ENCODE measurements around the gene KRI1. TPM values are rescaled to one million over a fixed set of nuclear protein-coding genes. Genes with fewer than 3 reads are reported as not detected.
"Not testable (repeated sequence)": the region's sequence is repeated elsewhere in the genome, so short reads cannot be mapped to it uniquely, and the experiment has no call there.

The KRI1 gene
- total and polyA plus RNA-seq, 7 donors: 7.2 to 28.9 (median 14.5) TPM

DNA sequence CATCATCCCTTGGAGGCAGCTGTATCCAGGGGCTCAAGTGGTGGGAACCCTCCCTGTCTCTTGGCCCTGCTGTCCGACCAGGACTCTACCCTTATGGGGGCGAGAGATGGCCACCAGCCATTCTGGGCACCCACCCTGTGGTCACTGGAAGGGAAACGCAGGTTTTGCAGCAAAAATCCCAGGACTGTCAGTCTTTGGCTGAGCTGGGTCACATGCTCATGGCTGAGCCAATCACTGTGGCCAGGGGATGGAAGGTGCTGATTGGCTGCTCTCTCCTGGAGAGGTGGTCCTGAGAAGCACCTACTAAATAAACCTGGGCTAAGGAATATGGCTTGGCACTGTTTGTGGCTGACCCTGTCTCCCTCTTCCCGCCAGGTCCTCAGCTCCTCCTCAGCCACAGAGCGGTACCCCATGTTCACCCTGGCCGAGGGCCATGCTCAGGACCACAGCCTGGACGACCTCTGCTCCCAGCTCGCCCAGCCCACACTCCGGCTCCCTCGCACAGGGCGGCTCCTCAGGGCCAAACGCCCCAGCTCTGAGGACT lies 13.2 kb downstream of the KRI1 start:
- Histone ChIP-seq H3K27me3 (no peaks in the 10 kb centered on the region), H3K4me3 (no peak overlapping the region), H3K36me3 (peaks cover 26 to 100% (median 51%) of the 10 kb centered on the region in 4 donors), H3K9me3 (no peaks in the 10 kb centered on the region), H3K4me1 (no peaks in the 10 kb centered on the region), H3K27ac (no peak overlapping the region)
- intact Hi-C loops (cut with DNase I): no loop called here
- no peak for DNase-seq
- WGBS, 2 donors: 52 to 76% methylated on average over 12 of the region's 12 CpGs
- no peak for TF ChIP-seq EP300 (IDR thresholded peaks at IDR 0.05)
- TF ChIP-seq POLR2A (IDR thresholded peaks at IDR 0.05): no peak
- no peak for TF ChIP-seq POLR2AphosphoS5 (IDR thresholded peaks at IDR 0.05)
- TF ChIP-seq, protein P1, sequence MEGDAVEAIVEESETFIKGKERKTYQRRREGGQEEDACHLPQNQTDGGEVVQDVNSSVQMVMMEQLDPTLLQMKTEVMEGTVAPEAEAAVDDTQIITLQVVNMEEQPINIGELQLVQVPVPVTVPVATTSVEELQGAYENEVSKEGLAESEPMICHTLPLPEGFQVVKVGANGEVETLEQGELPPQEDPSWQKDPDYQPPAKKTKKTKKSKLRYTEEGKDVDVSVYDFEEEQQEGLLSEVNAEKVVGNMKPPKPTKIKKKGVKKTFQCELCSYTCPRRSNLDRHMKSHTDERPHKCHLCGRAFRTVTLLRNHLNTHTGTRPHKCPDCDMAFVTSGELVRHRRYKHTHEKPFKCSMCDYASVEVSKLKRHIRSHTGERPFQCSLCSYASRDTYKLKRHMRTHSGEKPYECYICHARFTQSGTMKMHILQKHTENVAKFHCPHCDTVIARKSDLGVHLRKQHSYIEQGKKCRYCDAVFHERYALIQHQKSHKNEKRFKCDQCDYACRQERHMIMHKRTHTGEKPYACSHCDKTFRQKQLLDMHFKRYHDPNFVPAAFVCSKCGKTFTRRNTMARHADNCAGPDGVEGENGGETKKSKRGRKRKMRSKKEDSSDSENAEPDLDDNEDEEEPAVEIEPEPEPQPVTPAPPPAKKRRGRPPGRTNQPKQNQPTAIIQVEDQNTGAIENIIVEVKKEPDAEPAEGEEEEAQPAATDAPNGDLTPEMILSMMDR (IDR thresholded peaks at IDR 0.05): no peak

DNA sequence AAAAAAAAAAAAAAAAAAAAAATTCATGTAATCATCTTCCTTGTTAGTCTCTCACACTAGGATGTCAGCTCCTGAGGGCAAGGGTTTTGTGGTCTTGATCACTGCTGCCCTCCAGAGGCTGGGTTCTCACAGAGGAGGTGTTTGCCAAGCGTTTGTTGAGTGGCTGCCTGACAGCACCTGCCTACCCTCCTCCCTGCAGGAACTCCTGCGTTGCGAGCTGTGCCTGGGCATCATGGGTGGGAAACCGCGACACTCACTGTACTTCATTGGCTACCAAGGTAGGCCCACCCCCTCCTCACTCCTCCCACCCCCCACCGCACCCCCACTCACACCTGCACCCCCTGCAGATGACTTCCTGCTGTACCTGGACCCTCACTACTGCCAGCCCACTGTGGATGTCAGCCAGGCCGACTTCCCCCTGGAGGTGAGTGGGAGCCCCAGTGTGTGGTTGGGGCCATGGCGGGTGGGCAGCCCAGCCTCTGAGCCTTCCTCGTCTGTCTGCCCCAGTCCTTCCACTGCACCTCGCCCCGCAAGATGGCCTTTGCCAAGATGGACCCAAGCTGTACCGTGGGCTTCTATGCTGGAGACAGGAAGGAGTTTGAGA lies 14.0 kb downstream of the KRI1 start:
- no peaks in the 10 kb centered on the region for H3K4me1 ChIP-seq
- H3K9me3 ChIP-seq: no peaks in the 10 kb centered on the region
- intact Hi-C loops (cut with DNase I): no loop called here
- no peak for DNase-seq
- no peak overlapping the region for H3K27ac ChIP-seq
- H3K4me3 ChIP-seq: no peak overlapping the region
- H3K27me3 ChIP-seq: no peaks in the 10 kb centered on the region
- 89 to 91% methylated on average over 12 of the region's 12 CpGs for WGBS, 2 donors
- H3K36me3 ChIP-seq: peaks cover 23 to 100% (median 53%) of the 10 kb centered on the region in 4 donors
- TF ChIP-seq EP300 (IDR thresholded peaks at IDR 0.05) (no peak), POLR2AphosphoS5 (IDR thresholded peaks at IDR 0.05) (no peak), POLR2A (IDR thresholded peaks at IDR 0.05) (no peak)
- TF ChIP-seq, protein P1 (IDR thresholded peaks at IDR 0.05): no peak

DNA sequence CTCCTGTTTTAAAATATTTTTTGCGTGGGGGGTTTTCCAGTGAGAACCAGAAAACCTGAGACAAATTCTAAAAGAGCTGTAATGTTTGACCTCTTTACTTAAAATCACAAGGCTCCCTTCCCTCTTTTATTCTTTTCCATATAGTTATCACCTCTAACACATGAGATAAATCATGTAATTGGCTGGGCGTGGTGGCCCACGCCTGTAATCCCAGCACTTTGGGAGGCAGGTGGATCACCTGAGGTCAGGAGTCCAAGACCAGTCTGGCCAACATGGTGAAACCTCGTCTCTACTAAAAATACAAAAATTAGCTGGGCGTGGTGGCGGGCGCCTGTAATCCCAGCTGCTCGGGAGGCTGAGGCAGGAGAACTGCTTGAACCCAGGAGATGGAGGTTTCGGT lies 14.8 kb downstream of the KRI1 start:
- H3K9me3 ChIP-seq; H3K27me3 ChIP-seq; intact Hi-C loops (cut with DNase I); DNase-seq; H3K4me3 ChIP-seq; H3K27ac ChIP-seq; H3K4me1 ChIP-seq: not testable (repeated sequence)
- 47 to 83% methylated on average over 9 of the region's 9 CpGs for WGBS, 2 donors
- peaks cover 23 to 96% (median 55%) of the 10 kb centered on the region in 4 donors for H3K36me3 ChIP-seq

DNA sequence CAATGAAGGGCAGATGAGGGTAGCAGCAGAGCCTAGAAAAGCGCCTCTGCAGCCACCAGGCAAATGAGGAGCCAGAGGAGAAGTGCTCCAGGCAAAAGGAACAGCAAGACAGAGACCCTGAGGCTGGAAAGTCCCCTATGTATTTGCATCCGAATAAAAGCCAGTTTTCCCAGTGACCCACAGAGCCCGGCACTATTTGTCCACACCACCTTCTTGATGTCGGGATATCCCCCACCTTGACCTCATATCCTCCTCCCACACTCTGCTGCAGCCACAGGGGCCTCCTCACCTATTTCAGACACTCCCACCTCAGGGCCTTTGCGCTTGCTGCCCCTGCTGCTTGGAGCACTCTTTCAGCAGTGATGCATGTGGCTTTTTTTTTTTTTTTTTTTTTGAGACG lies 15.5 kb downstream of the KRI1 start:
- intact Hi-C loops (cut with DNase I): no loop called here
- WGBS, 2 donors: 85 to 94% methylated on average over 6 of the region's 6 CpGs
- no peak for DNase-seq
- no peak overlapping the region for H3K4me3 ChIP-seq
- TF ChIP-seq POLR2AphosphoS5 (IDR thresholded peaks at IDR 0.05) (no peak), EP300 (IDR thresholded peaks at IDR 0.05) (no peak), POLR2A (IDR thresholded peaks at IDR 0.05) (no peak)
- TF ChIP-seq, protein P1 (IDR thresholded peaks at IDR 0.05): no peak
- no peaks in the 10 kb centered on the region for H3K27me3 ChIP-seq
- no peak overlapping the region for H3K27ac ChIP-seq
- peaks cover 0 to 7% (median 5%) of the 10 kb centered on the region in 4 donors for H3K4me1 ChIP-seq
- H3K9me3 ChIP-seq: no peaks in the 10 kb centered on the region
- H3K36me3 ChIP-seq: peaks cover 23 to 90% (median 55%) of the 10 kb centered on the region in 4 donors

DNA sequence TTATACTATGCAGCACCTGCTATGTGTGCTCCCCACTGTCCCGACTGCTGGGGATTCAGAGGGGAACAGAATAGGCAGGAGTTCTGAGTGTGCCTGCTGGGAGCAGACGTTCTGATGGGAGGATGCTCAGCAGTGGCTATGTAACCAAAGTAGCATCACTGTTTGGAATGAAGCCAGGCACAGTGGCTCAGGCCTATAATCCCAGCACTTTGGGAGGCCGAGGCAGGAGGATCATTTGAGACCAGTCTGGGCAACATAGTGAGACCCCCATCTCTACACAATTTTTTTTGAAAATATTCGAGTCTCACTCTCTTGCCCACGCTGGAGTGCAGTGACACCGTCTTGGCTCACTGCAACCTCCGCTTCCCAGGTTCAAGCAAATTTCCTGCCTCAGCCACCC lies 16.1 kb downstream of the KRI1 start:
- H3K4me1 ChIP-seq: peaks cover 0 to 13% (median 12%) of the 10 kb centered on the region in 4 donors
- no peaks in the 10 kb centered on the region for H3K9me3 ChIP-seq
- TF ChIP-seq, protein P1 (IDR thresholded peaks at IDR 0.05): no peak
- TF ChIP-seq POLR2AphosphoS5 (IDR thresholded peaks at IDR 0.05) (no peak), EP300 (IDR thresholded peaks at IDR 0.05) (no peak), POLR2A (IDR thresholded peaks at IDR 0.05) (no peak)
- no peak overlapping the region for H3K4me3 ChIP-seq
- DNase-seq: no peak
- WGBS, 2 donors: 80 to 90% methylated on average over 7 of the region's 7 CpGs
- peaks cover 23 to 84% (median 53%) of the 10 kb centered on the region in 4 donors for H3K36me3 ChIP-seq
- no peaks in the 10 kb centered on the region for H3K27me3 ChIP-seq
- intact Hi-C loops (cut with DNase I): no loop called here
- H3K27ac ChIP-seq: no peak overlapping the region
